Endothelial cell of umbilical vein (primary cell): Measurements from ENCODE around the gene ZNF263. TPM values are rescaled to one million over a fixed set of nuclear protein-coding genes. Genes with fewer than 3 reads are reported as not detected.

ENCODE experiments used
- BruUV-seq: library from RNA; stranded (reverse); fragments of 400-500 nt; replicated peaks from 2 replicates; lab custom pipeline; 2021; lab: Mats Ljungman, UMichigan
- CTCF ChIA-PET: fragments of 300-600, 350-600 bp; sonication (Branson Sonifier 250); formaldehyde crosslinking; loops from one replicate; lab custom pipeline; 2021; ENCODE audit warnings: antibody characterized with exemption, inconsistent platforms; lab: Charles Lee
- POLR2A ChIA-PET: fragments of 300-600, 350-600 bp; sonication (Branson Sonifier 250); formaldehyde crosslinking; loops from one replicate; lab custom pipeline; 2021; ENCODE audit warnings: antibody characterized with exemption, inconsistent platforms; lab: Charles Lee
- DNase-seq: peaks from one replicate; pipeline ENCODE4 v3.0.0-alpha.2; 2011; ENCODE audit warnings: low read depth, low spot score
- FAIRE-seq: peaks from 2 replicates; lab custom pipeline; 2011; peaks lifted over from hg19 to GRCh38; lab: Jason Lieb, UNC
- H2AFZ ChIP-seq: 2 replicates; pipeline ENCODE4 v1.6.0; 2012; ENCODE audit warnings: low read depth, low read length, control low read depth, inconsistent platforms
- H3K27ac ChIP-seq: 2 replicates; pipeline ENCODE4 v1.5.1; 2011; ENCODE audit warnings: low read depth, mild to moderate bottlenecking, control low read depth, low read length, moderate library complexity; ENCODE audit not compliant: insufficient read depth
- H3K27me3 ChIP-seq, 2 experiments: 2 replicates each; pipeline versions ENCODE4 v1.6.0 to v1.6.1; 2011; ENCODE audit warnings: low read length in 2 of 2, mixed read lengths in 1 of 2; ENCODE audit not compliant: control insufficient read depth in 2 of 2, insufficient read depth in 2 of 2
- H3K36me3 ChIP-seq, 2 experiments: 2 replicates in 1 of 2; 3 replicates in 1 of 2; pipeline ENCODE4 v1.5.1; 2011; ENCODE audit warnings: low read length in 2 of 2, mild to moderate bottlenecking in 1 of 2, moderate library complexity in 1 of 2; ENCODE audit not compliant: control insufficient read depth in 2 of 2, insufficient read depth in 2 of 2; ENCODE audit errors: extremely low read depth in 1 of 2
- H3K4me1 ChIP-seq: 3 replicates; pipeline ENCODE4 v1.5.1; 2011; ENCODE audit warnings: mild to moderate bottlenecking, low read length; ENCODE audit not compliant: control insufficient read depth, insufficient read depth; ENCODE audit errors: extremely low read depth
- H3K4me2 ChIP-seq: 2 replicates; pipeline ENCODE4 v1.6.1; 2011; ENCODE audit warnings: low read length, control low read depth, mixed read lengths; ENCODE audit not compliant: insufficient read depth
- H3K4me3 ChIP-seq, 3 experiments: fragments of 200-600 bp in 1 of 3; sonication (generic), shearing (Covaris generic) in 1 of 3; replicated peaks in 1 of 3; 2 replicates each; pipeline ENCODE4 v1.5.1; 2011 to 2016; ENCODE audit warnings: control low read depth in 3 of 3, low read length in 3 of 3, mild to moderate bottlenecking in 2 of 3, inconsistent platforms in 1 of 3, low read depth in 1 of 3, moderate library complexity in 1 of 3; ENCODE audit not compliant: insufficient read depth in 1 of 3
- H3K79me2 ChIP-seq: 2 replicates; pipeline ENCODE4 v1.6.0; 2012; ENCODE audit warnings: low read length, inconsistent platforms; ENCODE audit not compliant: control insufficient read depth, insufficient read depth
- H3K9ac ChIP-seq: replicated peaks from 2 replicates; pipeline ENCODE3; 2011; ENCODE audit warnings: low read length, control low read depth; ENCODE audit not compliant: insufficient read depth; ENCODE audit errors: extremely low read depth
- H3K9me1 ChIP-seq: replicated peaks from 3 replicates; pipeline ENCODE4 v1.6.0; 2011; ENCODE audit warnings: mild to moderate bottlenecking, low read length; ENCODE audit not compliant: control insufficient read depth, insufficient read depth; ENCODE audit errors: extremely low read depth
- H3K9me3 ChIP-seq: replicated peaks from 2 replicates; pipeline ENCODE4 v1.5.1; 2012; ENCODE audit warnings: low read length, inconsistent platforms; ENCODE audit not compliant: control insufficient read depth, insufficient read depth
- H4K20me1 ChIP-seq: replicated peaks from 2 replicates; pipeline ENCODE3; 2011; ENCODE audit warnings: mild to moderate bottlenecking, low read length; ENCODE audit not compliant: control insufficient read depth, insufficient read depth; ENCODE audit errors: extremely low read depth
- EZH2 ChIP-seq: IDR thresholded peaks from 2 replicates; pipeline ENCODE4 v1.6.1; 2012; ENCODE audit warnings: borderline replicate concordance, low read depth, mild to moderate bottlenecking, moderate library complexity, low read length, inconsistent platforms; ENCODE audit not compliant: severe bottlenecking
- FOS ChIP-seq: IDR thresholded peaks from 2 replicates; pipeline ENCODE4 v1.6.1; 2011; ENCODE audit warnings: mild to moderate bottlenecking, low read length, moderate library complexity, borderline replicate concordance; ENCODE audit not compliant: insufficient read depth
- GATA2 ChIP-seq: IDR thresholded peaks from 2 replicates; pipeline ENCODE4 v1.7.0; 2011; ENCODE audit warnings: low read depth, mild to moderate bottlenecking, moderate library complexity, mixed read lengths, low read length; ENCODE audit not compliant: insufficient read length, insufficient read depth
- JUN ChIP-seq: IDR thresholded peaks from 2 replicates; pipeline ENCODE4 v1.6.1; 2011; ENCODE audit warnings: borderline replicate concordance, low read depth; ENCODE audit not compliant: insufficient read length, insufficient read depth
- MYC ChIP-seq: IDR thresholded peaks from one replicate; pipeline ENCODE4 v1.6.1; 2011; ENCODE audit warnings: mild to moderate bottlenecking, low read depth, low read length
- POLR2A ChIP-seq: IDR thresholded peaks from 2 replicates; pipeline ENCODE4 v1.6.1; 2012; ENCODE audit warnings: low read depth, mild to moderate bottlenecking, control low read depth, low read length
- POLR2AphosphoS5 ChIP-seq: IDR thresholded peaks from 2 replicates; pipeline ENCODE4 v1.6.1; 2012; ENCODE audit warnings: low read depth, mild to moderate bottlenecking, control low read depth, low read length, moderate library complexity; ENCODE audit not compliant: insufficient read depth
- dilution Hi-C: fragments of 300-500 bp; cut with MboI; formaldehyde crosslinking; loops from one replicate; pipeline ENCODE4 v1.15.0; 2019; ENCODE audit warnings: low sequenced_read_pairs; ENCODE audit not compliant: extremely low pct_ligation_motif_present
- intact Hi-C: fragments of 100-400 bp; cut with micrococcal nuclease; formaldehyde crosslinking; loops from one replicate; pipeline ENCODE4 v1.10.0; 2022
- polyA plus RNA-seq, 4 experiments: library from polyadenylated mRNA; depleted of rRNA in 3 of 4; stranded (reverse) in 3 of 4; unstranded in 1 of 4; fragments of >200 nt; gene quantifications; 2 replicates each; pipeline versions ENCODE4 v1.2.1 to v1.2.3, GENCODE V29; 2011 to 2012; ENCODE audit warnings: missing spikeins in 1 of 4
- total RNA-seq: library from RNA; stranded (reverse); gene quantifications from 2 replicates; pipeline ENCODE4 v1.2.3, GENCODE V29; 2021
- TF ChIP-seq, protein P1 (sequence below): IDR thresholded peaks from 2 replicates; pipeline ENCODE4 v1.6.1; 2011; ENCODE audit not compliant: insufficient read depth, insufficient read length
- TF ChIP-seq, protein P2 (sequence below), 2 donors: IDR thresholded peaks; 1 replicate in 1 of 2; 2 replicates in 1 of 2; pipeline ENCODE4 v1.5.1; 2011; ENCODE audit warnings: low read length in 2 of 2, mild to moderate bottlenecking in 2 of 2, moderate library complexity in 2 of 2, control low read depth in 1 of 2, inconsistent platforms in 1 of 2, low read depth in 1 of 2; ENCODE audit not compliant: insufficient read depth in 1 of 2; ENCODE audit errors: extremely low read depth in 1 of 2

ZNF263 gene
- total and polyA plus RNA-seq, 2 donors (not counting 3 experiments of a cell fraction or from before 2014, with no cell fraction given): 10.9 to 20.8 TPM

DNA sequence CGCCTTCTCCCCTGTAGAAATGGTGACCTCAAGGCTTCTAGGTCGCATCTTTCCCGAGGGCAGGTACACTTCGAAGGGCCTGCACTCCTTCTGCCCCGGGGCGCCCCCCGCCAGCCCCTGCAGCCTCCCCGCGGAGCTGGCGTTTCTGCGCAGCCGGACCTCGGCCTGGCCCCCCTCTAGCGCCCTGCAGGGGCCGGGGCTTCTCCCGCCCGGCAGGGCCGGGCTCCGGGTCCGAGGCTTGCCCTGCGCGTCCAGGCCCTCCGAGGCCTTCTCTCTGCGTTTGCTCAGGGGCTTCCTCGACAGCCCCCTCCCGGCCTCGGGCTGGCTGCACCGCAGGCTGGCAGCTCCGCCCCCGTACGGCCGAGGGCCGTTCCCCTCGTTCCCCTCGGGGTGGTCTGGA lies 29.0 kb upstream of the ZNF263 start:
- no peak overlapping the region for H3K9ac ChIP-seq
- TF ChIP-seq FOS: no peak
- dilution Hi-C loops (no loop called here), intact Hi-C loops (no loop called here)
- FAIRE-seq (no peak), DNase-seq (no peak)
- H3K27ac ChIP-seq: no peak overlapping the region
- H3K9me1 ChIP-seq: no peaks in the 10 kb centered on the region
- no peak overlapping the region for H3K4me3 ChIP-seq
- H3K4me1 ChIP-seq: no peaks in the 10 kb centered on the region
- H3K4me2 ChIP-seq: no peak overlapping the region
- H3K36me3 ChIP-seq: no peaks in the 10 kb centered on the region
- no peaks in the 10 kb centered on the region for H4K20me1 ChIP-seq
- BruUV-seq: no TSS peak
- CTCF ChIA-PET: no interaction called here
- no peak overlapping the region for H2AFZ ChIP-seq
- H3K9me3 ChIP-seq: no peaks in the 10 kb centered on the region
- POLR2A ChIA-PET: no interaction called here
- H3K79me2 ChIP-seq: no peaks in the 10 kb centered on the region
- peaks cover 0 to 4% of the 10 kb centered on the region in 2 experiments for H3K27me3 ChIP-seq

DNA sequence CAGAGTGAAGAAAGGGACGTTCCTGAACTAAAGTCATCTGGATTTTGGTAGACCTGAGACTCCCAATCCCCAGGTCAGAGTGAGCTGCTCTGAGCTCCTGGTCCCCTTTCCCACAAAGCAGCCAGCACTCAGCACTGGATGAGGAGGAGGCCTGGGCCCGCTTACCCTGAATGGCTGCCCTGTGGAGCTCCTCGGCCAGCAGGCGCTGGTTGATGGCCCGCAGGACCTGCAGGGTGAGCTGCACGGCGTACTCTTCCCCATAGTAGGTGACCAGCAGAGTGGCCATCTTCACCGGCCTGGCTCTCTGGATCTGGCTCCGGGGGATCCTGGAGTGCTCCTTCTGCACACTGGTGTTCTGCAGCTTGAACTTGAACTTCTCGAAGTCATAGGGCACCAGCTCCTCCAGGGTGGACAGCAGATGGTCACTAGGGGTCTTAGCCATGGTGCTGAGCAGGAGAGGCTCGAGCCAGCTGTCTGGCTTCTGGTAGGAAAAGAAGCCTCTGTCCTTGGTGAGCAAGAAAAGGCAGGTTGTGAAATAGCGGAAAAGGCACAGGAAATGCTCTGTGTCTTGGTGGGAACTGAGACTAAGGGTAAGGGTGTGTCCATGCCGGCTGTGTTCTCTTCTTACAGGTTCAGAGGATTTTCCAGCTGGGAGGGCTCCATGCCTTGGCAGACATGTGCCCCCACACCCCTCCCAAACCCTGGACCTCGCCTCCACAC lies 27.0 kb upstream of the ZNF263 start, which contains the start of gene MEFV:
MEFV (minus strand) TSS at position 488 of the 720 bp plus-strand sequence; CDS start at position 442, 46 bp downstream.
- BruUV-seq: no TSS peak
- Histone ChIP-seq H3K4me2 (no peak within 1 kb of the TSS), H2AFZ (no peak within 1 kb of the TSS), H3K27me3 (peaks cover 0 to 4% of the 10 kb centered on the region in 2 experiments), H3K9me1 (no peaks in the 10 kb centered on the region), H3K4me3 (no peak within 1 kb of the TSS), H3K36me3 (no peaks in the 10 kb centered on the region), H3K4me1 (no peaks in the 10 kb centered on the region), H3K27ac (no peak within 1 kb of the TSS), H4K20me1 (no peaks in the 10 kb centered on the region), H3K9ac (no peak within 1 kb of the TSS), H3K9me3 (no peaks in the 10 kb centered on the region), H3K79me2 (no peaks in the 10 kb centered on the region)
- TF ChIP-seq, protein P1, sequence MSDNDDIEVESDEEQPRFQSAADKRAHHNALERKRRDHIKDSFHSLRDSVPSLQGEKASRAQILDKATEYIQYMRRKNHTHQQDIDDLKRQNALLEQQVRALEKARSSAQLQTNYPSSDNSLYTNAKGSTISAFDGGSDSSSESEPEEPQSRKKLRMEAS: no peak
- TF ChIP-seq POLR2AphosphoS5 (no peak), MYC (no peak), FOS (no peak), JUN (no peak), GATA2 (no peak), POLR2A (no peak), EZH2 (no peak)
- TF ChIP-seq, protein P2, sequence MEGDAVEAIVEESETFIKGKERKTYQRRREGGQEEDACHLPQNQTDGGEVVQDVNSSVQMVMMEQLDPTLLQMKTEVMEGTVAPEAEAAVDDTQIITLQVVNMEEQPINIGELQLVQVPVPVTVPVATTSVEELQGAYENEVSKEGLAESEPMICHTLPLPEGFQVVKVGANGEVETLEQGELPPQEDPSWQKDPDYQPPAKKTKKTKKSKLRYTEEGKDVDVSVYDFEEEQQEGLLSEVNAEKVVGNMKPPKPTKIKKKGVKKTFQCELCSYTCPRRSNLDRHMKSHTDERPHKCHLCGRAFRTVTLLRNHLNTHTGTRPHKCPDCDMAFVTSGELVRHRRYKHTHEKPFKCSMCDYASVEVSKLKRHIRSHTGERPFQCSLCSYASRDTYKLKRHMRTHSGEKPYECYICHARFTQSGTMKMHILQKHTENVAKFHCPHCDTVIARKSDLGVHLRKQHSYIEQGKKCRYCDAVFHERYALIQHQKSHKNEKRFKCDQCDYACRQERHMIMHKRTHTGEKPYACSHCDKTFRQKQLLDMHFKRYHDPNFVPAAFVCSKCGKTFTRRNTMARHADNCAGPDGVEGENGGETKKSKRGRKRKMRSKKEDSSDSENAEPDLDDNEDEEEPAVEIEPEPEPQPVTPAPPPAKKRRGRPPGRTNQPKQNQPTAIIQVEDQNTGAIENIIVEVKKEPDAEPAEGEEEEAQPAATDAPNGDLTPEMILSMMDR (IDR thresholded peaks at IDR 0.05; ENCODE audit: extremely low read depth in 1 of 2, insufficient read depth in 1 of 2, low read depth in 1 of 2, low read length in 2 of 2): no peak
- dilution Hi-C loops (no loop called here), intact Hi-C loops (no loop called here)
- FAIRE-seq (no peak), DNase-seq (no peak)
- CTCF ChIA-PET: no interaction called here
- POLR2A ChIA-PET: no interaction called here
